ENCODE data around the gene TDRD1.

DNA sequence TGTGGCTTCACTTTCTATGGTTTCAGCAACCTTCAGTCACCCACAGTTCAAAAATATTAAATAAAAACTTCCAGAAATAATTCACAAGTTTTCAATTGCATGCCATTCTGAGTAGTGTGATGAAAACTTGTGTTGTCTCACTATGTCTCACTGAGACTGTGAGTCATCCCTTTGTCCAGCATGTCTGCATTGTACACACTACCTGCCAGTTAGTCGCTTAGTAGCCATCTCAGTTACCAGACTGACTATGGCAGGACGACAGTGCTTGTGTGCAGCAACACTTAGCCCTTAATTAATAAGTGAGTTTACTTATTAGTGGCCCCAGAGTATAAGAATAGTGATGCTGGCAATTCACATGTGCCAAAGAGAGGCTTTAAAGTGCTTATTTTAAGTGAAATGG, 27.7 kb upstream of the TDRD1 start:
- TF ChIP-seq CREB1 (IDR thresholded peaks at IDR 0.05; ENCODE audit: low read depth): no peak
- TF ChIP-seq CTCF (IDR thresholded peaks at IDR 0.05 in 2 of 3, conservative IDR thresholded peaks at IDR 0.05 in 1 of 3; ENCODE audit: control insufficient read depth in 2 of 3, extremely low read depth in 1 of 3, insufficient read depth in 1 of 3, low read depth in 3 of 3, low read length in 3 of 3): no peak
- no peak for TF ChIP-seq ASH2L (IDR thresholded peaks at IDR 0.05; ENCODE audit: borderline replicate concordance, low read depth)
- TF ChIP-seq, protein P1, sequence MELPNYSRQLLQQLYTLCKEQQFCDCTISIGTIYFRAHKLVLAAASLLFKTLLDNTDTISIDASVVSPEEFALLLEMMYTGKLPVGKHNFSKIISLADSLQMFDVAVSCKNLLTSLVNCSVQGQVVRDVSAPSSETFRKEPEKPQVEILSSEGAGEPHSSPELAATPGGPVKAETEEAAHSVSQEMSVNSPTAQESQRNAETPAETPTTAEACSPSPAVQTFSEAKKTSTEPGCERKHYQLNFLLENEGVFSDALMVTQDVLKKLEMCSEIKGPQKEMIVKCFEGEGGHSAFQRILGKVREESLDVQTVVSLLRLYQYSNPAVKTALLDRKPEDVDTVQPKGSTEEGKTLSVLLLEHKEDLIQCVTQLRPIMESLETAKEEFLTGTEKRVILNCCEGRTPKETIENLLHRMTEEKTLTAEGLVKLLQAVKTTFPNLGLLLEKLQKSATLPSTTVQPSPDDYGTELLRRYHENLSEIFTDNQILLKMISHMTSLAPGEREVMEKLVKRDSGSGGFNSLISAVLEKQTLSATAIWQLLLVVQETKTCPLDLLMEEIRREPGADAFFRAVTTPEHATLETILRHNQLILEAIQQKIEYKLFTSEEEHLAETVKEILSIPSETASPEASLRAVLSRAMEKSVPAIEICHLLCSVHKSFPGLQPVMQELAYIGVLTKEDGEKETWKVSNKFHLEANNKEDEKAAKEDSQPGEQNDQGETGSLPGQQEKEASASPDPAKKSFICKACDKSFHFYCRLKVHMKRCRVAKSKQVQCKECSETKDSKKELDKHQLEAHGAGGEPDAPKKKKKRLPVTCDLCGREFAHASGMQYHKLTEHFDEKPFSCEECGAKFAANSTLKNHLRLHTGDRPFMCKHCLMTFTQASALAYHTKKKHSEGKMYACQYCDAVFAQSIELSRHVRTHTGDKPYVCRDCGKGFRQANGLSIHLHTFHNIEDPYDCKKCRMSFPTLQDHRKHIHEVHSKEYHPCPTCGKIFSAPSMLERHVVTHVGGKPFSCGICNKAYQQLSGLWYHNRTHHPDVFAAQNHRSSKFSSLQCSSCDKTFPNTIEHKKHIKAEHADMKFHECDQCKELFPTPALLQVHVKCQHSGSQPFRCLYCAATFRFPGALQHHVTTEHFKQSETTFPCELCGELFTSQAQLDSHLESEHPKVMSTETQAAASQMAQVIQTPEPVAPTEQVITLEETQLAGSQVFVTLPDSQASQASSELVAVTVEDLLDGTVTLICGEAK (IDR thresholded peaks at IDR 0.05; ENCODE audit: borderline replicate concordance): no peak
- TF ChIP-seq HDAC2 (IDR thresholded peaks at IDR 0.05): no peak
- TF ChIP-seq, protein P2, sequence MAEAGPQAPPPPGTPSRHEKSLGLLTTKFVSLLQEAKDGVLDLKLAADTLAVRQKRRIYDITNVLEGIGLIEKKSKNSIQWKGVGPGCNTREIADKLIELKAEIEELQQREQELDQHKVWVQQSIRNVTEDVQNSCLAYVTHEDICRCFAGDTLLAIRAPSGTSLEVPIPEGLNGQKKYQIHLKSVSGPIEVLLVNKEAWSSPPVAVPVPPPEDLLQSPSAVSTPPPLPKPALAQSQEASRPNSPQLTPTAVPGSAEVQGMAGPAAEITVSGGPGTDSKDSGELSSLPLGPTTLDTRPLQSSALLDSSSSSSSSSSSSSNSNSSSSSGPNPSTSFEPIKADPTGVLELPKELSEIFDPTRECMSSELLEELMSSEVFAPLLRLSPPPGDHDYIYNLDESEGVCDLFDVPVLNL (IDR thresholded peaks at IDR 0.05; ENCODE audit: low read depth, low read length): no peak
- TF ChIP-seq RAD21 (IDR thresholded peaks at IDR 0.05; ENCODE audit: insufficient read depth, low read depth, low read length): no peak
- no peak for TF ChIP-seq FOXK2 (IDR thresholded peaks at IDR 0.05)
- TF ChIP-seq NFYA (IDR thresholded peaks at IDR 0.05; ENCODE audit: borderline replicate concordance, low read depth, low read length): no peak
- TF ChIP-seq POLR2AphosphoS2 (IDR thresholded peaks at IDR 0.05; ENCODE audit: low read depth, low read length): no peak
- TF ChIP-seq NFIC (IDR thresholded peaks at IDR 0.05; ENCODE audit: low read depth, low read length): no peak
- TF ChIP-seq TARDBP (IDR thresholded peaks at IDR 0.05; ENCODE audit: borderline replicate concordance): no peak
- TF ChIP-seq EED (IDR thresholded peaks at IDR 0.05; ENCODE audit: low read depth): no peak
